HS-27A (cell line): ENCODE data around the gene THSD8.

ENCODE experiments used
- DNase-seq: peaks from one replicate; pipeline ENCODE4 v3.0.0-alpha.2; 2012; ENCODE audit warnings: low read depth, missing footprints

Gene THSD8

DNA sequence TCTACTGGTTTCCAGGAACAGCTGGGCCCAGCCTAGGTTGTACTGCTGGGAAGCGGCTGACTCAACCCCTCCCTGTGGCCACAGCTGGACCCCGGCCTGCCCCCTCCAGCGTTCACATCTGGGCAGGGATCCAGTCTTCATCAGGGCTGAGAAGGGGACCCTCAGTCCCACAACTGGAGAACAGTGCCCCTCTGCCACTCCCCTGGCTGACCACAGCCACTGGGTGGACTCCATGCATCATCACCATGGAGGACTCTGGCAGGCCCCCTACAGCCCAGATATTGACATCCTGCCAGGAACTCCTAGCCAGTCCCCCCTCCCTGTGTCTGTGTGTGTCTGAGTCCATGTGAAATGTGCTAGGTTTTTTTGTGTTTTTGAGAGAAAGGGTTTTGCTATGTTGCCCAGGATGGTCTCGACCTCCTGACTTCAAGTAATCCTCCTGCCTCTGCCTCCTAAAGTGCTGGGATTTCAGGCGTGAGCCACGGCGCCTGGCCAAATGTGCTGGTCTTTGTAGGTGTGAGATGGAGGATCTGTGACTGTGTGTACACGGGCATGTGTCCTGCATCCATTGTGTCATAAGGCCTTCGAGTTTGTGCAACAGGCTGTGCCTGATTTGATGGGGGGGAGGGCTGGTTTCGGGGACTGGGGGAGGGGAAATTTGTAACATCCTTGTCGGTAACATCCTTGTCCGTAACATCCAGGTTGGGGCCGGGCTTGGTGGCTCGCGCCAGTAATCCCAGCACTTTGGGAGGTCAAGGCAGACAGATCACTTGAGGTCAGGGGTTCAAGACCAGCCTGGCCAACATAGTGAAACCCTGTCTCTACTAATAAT is 22.5 kb upstream of the THSD8 start:
- DNase-seq: no peak

DNA sequence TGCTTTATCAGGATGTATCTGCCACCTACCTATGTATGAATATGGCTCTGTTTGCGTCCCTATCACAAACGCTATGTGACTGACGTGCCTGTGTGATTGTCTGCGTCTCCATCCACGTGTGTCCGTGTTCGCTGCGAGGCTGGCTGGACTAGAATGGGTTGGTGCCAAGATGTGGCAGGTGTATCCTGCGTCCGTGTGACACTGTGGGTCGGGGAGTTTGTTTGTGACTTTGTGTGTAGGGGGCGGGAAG is 19.8 kb upstream of the THSD8 start:
- DNase-seq: no peak

DNA sequence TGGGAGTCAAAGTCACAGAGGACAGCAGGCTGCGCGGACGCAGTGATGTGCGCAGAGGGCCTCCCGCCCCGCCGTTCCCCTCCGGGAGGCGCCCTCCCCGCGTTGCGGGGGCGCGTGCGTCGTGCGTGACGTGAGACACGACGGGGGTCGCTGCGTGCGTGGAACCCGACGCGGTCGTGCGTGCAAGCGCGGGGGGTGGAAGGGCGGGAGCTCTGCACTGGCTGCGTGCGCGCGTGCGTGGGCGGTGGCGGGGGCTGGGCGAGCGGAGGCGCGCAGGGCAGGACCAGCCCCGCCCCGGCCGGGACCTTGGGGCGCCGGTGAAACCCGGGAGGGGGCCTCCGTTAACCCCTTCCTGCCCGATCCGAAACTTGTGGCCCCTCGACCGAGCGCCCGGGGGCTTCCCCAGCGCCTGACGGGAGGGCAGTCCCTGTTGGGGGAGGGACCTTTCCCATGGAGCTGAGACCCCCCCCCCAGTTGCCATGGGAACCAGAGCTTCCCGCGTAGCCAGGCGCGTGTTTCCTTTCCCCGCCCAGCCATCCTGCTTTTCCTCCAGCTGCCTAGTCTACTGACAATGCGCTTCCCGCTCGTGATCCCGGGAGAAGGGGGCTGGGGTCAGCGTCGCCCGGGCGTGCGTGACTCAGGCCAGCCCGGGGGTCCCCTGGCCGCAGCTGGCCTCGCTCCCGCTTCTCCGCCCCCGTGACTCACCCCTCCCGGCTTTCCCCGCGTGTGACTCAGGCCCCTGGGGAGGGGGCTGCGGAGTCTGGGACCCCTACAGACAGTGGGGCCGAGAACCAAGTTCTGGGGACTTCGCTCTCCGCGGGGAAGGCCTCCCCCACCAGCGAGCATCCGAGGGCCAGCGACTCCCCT is 19.2 kb upstream of the THSD8 start:
- no peak for DNase-seq

DNA sequence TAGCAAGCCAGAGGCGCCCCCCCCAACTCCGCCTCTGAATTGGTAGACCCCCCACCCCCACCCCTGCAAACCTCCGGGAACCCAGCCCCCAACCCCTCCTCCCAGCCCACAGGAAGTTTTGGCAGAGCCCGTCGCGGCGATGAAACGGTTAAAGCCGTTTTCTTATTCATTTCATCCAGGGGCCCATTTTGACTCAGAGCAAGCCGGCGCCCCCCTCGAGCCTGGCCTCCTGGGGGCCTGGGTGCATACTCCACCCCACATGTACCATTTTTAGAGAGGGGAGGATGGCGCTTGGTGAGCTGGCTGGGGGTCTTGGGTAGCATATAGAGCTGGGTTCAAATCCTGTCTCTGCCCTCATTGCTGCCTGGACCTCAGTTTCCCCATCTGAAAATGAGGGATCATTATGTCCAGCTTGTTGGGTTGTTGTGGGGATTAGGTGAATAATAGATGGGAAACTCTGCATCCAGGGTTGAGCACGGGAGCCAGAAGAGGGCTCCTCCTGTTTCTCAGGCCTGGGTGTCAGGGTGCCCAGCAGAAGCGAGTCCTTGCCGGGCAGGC is 18.5 kb upstream of the THSD8 start:
- DNase-seq: no peak

DNA sequence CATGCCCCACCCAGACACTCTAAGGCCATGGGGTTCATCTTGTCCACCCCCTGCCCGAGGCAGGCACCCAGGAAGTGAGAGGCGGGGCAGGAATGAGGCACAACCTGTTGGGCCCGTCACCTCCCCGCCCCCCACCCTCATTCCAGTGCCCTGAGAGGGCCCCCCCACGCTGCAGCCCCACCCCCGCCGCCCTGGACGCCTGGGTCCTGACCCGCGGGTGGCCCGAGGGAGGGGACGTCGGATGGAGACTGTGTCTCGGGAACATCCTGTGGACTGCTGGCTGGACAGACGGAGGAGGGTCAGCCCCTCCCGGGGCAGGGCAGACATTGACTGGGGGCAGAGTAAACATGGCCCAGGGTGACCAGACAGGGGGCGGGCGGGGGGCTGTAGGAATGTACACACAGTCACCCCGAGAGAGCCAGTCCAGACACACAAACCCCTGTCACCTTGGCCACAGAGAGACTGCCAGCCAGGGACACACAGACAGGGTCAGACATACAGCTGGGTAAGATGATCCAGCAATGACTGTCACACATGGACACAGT is 17.9 kb upstream of the THSD8 start:
- DNase-seq: no peak

DNA sequence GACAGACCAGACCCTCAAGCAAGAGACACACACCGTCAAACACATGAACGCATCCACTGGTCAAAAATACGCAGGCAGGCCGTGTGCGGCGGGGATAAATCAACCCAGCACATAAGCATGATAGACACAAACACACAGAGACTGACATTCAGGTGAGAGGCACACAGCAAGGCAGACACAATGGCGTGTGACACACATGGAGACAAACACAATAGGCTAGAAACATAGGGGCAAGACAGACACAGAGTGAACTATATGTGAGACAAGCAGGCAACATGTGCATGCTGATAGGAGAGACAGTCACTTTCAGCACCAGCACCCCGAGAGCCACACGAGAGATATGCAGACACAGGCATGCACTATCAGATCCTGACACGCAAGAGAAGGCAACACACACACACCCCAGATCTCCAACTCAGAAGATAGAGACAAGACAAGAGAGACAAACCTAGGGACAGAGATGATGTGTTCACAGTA is 17.4 kb upstream of the THSD8 start:
- no peak for DNase-seq

DNA sequence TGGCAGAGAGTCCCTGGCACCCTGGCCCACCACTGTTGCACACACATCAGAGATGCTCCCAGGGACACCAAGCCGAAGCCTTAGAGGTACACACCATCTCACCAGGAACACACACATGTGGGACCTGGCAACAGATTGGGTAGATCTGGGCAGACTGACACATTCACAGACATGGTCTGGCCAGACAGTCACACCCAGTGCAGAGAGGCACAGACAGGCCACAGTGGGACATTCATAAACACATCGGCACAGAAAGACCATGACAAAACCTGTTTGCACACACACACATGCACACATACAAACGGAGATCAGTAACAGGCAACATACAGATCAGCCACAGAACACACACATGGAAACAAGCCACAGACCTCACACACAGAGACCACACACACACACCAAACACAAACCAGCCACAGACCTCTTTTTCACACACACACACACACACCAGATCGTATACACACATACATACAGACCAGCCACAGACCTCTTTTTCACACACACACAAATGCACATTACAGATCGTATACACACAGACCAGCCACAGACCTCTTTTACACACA is 16.9 kb upstream of the THSD8 start:
- DNase-seq: no peak

DNA sequence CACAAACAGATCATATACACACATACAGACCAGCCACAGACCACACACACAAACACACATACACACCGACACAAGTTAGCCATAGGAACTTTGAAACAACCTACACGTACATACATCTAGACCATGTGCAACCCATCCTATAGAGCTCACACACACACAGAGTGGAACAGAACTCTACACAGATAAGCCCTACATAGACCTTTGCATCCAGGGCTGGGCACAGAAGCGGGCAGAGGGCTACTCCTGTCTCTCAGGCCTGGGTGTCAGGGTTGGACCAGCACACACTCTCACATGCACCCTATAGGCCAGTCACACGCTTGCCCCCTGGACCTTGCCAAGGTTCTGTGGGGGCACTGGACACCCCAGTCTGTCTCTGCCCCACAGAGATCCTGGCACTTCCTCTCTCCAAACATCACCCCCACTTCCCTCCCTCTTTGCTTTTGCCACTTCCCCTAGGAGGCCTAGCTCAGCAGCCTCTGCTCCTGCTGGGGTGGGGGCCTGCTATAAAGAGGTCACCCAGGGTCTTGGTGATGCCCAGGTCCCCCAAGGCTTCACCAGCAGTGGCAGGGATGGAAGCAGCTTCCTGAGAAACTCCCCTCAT is 16.3 kb upstream of the THSD8 start:
- no peak for DNase-seq

DNA sequence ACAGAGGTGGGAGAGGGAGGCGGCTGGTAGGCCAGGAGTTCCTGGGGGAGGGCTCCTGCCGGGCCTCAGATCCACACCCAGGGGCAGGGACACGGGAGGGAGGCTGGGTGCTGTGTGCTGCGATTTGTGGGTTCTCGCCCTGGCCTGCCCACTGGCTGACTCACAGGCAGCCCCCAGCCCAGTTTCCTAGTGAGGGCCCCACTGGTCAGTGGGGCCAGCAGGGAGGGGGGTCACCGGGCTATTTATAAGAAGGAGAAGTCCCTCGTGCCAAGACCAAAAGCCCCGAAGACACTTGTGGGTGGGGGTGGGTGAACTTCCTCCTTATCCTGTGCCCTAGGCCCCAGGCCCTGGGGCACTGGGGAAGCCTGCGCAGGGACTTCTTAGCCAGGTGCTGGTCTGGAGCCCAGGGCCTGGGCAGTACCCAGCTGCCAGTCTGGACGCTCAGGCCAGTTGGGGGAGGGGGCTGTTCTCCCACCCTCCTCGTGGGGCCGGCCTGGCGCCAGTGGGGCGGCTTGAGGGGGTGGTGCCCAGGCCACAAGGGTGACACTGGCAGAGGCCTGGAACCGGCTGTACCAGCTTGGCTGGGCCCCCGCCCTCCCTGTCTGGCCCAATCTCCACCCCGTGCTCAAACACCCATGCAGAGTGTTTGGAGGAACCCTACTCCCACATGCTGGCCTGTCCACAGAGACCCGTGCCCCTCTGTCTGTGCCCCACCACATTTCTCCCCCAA is 15.6 kb upstream of the THSD8 start:
- no peak for DNase-seq

DNA sequence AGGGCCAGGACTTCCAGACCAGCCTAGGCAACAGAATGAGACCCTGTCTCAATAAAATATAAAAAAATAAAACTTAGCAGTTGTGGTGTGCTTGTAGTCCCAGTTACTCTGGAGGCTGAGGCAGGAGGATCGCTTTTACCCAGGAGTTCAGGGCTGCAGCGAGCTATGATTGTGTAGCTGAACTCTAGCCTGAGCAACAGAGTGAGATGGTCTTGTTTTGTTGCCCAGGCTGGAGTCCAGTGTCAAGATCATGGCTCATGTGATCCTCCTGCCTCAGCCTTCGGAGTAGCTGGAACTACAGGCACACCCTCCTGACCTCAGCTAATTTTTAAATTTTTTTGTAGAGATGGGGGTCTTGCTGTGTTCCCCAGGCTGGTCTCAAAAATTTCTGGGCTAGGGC is 14.9 kb upstream of the THSD8 start:
- no peak for DNase-seq

DNA sequence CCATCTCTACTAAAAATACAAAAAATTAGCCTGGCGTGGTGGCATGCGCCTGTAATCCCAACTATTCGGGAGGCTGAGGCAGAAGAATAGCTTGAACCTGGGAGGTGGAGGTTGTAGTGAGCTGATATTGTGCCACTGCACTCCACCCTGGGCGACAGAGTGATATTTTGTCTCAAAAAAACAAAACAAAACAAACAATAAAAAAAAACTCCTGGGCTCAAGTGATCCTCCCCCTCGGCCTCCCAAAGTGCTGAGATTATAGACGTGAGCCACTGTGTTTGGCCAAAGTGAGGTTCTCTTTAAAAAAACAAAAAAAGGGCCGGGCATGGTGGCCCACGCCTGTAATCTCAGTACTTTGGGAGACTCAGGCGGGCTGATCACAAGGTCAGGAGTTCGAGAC is 14.4 kb upstream of the THSD8 start:
- no peak for DNase-seq

DNA sequence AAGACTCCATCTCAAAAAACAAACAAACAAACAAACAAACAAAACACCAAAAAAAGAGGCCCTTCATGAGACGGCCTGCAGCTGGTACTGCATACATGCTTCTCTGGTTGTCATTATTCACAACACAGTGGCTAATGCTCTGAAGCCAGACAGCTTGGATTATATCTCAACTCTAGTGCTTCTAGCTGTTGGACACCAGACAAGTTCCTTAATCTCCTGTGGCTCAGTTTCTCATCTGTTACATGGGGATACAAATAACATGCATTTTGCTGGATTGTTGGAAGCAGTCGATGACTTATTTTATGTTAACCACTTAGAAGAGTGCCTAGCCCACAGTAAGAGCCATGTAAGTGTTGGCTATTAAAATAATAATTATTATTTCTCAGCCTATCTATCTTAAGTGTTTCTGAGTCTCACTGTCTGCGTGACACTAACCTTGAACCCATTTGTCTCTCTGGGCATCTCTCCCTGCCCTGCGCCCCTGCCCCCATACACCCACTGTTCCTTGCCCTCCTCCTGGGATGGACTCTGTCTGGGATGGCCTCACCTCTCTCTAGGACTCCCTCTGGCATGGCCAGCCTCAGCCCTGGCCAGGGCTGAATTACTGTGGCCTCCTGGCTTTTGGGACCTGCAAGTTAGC is 13.7 kb upstream of the THSD8 start:
- no peak for DNase-seq

DNA sequence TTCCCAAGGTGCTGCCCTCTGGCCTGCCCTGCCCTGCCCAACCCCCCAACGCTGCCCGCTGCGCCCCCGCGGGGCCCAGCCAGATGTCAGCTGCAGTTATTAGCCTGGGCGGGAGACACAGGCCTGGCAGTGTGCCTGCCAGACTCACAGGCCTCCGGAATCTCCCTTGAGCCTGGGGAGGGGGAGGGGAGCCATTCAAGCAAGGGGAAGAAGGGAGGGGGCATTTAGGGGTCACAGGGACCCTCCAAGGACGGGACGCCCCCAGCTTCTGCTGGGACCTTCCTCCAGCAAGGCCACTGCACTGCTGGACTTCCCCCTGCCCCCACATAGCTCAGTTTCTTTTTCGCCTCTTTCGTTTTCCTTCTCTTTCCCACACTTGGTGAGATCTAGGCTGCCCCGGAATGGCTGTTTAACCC is 13.2 kb upstream of the THSD8 start:
- no peak for DNase-seq

DNA sequence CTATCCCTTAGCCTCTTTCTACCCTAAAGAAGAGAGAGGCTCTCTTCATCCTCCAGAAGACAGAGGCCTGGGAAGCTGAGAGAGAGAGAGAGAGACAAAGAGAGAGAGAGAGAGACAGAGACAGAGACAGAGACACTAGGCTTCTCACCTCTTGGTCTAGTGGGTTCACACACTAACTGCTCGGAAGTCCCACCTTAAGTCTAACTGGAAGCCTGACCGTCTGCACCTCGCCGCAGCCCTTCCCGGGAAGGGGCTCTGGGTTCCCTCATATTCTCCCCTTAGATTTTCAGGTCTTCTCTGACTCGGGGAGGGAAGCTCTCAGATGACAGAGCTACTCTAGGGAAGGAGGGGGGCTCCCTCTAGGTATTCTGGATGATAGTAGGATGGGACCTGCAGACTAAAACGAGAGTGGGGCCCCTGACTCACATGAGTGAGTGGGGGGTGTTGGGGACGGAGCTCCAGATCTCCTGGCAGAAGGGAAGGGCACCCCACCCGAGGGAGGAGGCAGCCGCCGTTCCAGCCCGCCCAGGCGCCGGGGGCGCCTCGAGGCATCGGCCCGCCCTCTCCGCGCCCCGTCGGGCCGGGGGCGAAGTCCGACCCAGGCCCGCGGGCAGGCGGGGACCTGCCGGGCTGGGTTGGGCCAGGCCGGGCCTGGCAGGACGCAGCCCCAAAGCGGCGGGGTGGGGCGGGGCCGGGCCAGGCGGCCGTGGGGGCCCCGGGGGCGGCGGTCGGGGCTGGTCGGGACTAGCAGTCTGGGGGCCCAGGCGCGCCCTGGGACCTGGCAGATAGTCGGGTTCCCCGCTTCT is 12.6 kb upstream of the THSD8 start:
- no peak for DNase-seq

DNA sequence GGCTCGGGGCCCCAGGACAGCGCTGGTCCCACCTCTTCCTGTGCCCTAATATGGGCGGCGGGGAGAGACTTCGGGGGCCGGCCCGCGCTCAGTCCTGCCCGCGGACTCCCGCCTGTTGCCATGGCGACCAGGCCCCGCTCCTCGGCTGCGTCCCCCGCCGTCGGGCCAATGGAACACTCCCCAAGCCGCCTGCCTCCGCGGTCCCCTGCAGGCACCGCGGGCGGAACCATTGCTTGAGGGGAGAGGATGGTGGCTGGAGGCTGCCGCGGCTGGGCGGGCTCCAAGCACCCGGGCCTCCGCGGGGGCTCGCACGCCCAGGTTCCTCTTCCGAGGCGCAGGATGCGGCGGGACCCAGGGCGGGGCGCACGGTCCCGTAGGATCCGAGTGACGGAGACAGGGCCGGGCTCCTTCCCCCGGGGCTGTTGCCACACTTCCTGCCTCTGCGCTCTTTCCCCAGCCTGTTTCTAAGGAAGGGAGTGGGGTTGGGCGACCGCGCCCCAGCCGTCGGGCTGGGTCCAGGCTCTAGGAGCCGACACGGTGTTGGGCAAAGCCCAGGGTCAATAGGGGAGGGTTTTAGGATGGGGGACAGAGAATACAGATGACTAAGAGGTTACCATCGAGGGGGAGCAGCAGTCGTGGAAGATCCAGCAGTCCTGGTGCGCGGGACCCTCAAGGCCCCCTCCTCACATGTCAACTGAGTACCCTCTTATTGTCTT is 11.8 kb upstream of the THSD8 start:
- no peak for DNase-seq

DNA sequence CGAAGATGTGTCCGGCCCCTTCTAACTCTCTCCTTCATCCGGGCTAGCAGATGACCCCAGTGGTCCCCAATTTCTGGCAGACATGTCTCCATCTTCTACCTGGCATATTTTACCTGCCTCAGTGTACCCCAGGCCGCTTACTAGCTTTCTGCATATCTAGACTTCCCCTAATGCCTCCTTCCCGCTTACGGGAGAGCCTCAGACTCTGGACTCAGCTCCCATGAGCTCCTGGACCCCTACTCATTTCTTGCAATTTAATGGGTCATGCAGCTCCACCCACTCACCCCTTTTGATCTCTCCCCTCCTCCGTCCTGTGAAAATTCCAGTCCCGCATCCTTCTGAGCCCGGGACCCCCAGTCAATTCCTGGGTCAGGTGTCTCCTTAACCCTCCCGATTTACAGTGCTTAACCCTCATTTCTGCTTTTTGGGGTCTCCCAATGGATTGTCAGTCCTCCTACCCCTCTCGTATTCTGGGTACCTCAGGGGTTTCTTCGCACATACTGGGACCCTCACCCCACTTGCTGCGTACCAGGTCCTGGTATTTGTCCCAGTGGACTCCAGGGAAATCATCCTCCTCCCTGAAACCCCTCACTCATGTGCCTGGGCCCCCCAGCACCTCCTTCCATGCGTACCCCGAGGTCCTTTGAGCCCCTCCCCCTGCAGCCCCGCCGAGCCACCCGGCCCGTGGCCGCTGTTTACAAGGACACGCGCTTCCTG is 11.1 kb upstream of the THSD8 start:
- no peak for DNase-seq

DNA sequence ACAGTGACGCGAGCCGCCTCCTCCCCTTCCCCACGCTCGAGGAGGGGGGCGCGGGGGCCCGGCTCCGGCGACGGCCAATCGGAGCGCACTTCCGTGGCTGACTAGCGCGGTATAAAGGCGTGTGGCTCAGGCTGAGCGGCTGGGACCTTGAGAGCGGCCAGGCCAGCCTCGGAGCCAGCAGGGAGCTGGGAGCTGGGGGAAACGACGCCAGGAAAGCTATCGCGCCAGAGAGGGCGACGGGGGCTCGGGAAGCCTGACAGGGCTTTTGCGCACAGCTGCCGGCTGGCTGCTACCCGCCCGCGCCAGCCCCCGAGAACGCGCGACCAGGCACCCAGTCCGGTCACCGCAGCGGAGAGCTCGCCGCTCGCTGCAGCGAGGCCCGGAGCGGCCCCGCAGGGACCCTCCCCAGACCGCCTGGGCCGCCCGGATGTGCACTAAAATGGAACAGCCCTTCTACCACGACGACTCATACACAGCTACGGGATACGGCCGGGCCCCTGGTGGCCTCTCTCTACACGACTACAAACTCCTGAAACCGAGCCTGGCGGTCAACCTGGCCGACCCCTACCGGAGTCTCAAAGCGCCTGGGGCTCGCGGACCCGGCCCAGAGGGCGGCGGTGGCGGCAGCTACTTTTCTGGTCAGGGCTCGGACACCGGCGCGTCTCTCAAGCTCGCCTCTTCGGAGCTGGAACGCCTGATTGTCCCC is 10.4 kb upstream of the THSD8 start, which contains the start of gene JUNB:
TSS of gene JUNB (plus strand) at position 142 of the 706 bp plus-strand sequence. CDS start at position 428, 286 bp downstream.
- DNase-seq: no peak
